Psoas muscle (tissue), 8 donors: ENCODE measurements around the gene ZNF367. TPM values are rescaled to one million over a fixed set of nuclear protein-coding genes. Genes with fewer than 3 reads are reported as not detected.

ENCODE experiments used
- ATAC-seq, 4 donors: fragments of 200-7000 bp; cut with Tn5 transposase; one replicate each; pipeline ENCODE4 v1.9.1; 2020; ENCODE audit warnings: moderate library complexity in 3 of 4, mild to moderate bottlenecking in 2 of 4
- DNase-seq, 2 donors: peaks; one replicate each; pipeline ENCODE4 v3.0.0-alpha.2; 2020
- H3K27ac ChIP-seq: fragments of 200-600 bp; one replicate; pipeline ENCODE4 v1.8.0; 2022
- H3K27me3 ChIP-seq, 3 donors: fragments of 200-600 bp in 1 of 3; one replicate each; pipeline versions ENCODE4 v1.6.1 to v1.8.0; 2013 to 2022; ENCODE audit warnings: low read length in 2 of 3, mild to moderate bottlenecking in 2 of 3, moderate library complexity in 1 of 3; ENCODE audit not compliant: insufficient read depth in 3 of 3
- H3K36me3 ChIP-seq, 2 donors: fragments of 200-600 bp in 1 of 2; one replicate each; pipeline versions ENCODE4 v1.6.1 to v1.8.0; 2013 to 2022; ENCODE audit warnings: low read depth in 1 of 2, mild to moderate bottlenecking in 1 of 2, moderate library complexity in 1 of 2; ENCODE audit not compliant: insufficient read depth in 1 of 2
- H3K4me1 ChIP-seq: fragments of 200-600 bp; one replicate; pipeline ENCODE4 v1.8.0; 2022
- H3K4me3 ChIP-seq: fragments of 200-600 bp; one replicate; pipeline ENCODE4 v1.8.0; 2022; ENCODE audit warnings: mild to moderate bottlenecking
- H3K9me3 ChIP-seq: fragments of 200-600 bp; one replicate; pipeline ENCODE4 v1.8.0; 2022
- WGBS, 3 donors: extraction: QIAGEN DNeasy Blood & Tissue Kit; methylation state at CpG; one replicate each; pipeline versions ENCODE4 v1.1.6 to v1.1.7; 2013; 5-methylcytosine and 5-hydroxymethylcytosine counted together
- intact Hi-C, 2 donors: fragments of 100-400 bp; cut with DNase I; formaldehyde crosslinking; loops; one replicate each; pipeline versions ENCODE4 v1.11.0 to v1.14.2; 2022
- polyA plus RNA-seq, 3 donors: library from polyadenylated mRNA; stranded (reverse); fragments of 200-250 nt; gene quantifications; one replicate each; pipeline ENCODE4 v1.2.3, GENCODE V29; 2013
- total RNA-seq, 4 donors: library from RNA; stranded (reverse); fragmentation: NEBNext Ultra II Directional in 2 of 4; extraction: Animal tissue kit (Norgen Biotek cat#: 25700) in 2 of 4; gene quantifications; one replicate each; pipeline versions ENCODE4 v1.2.1 to v1.2.4, GENCODE V29; 2021 to 2023
- TF ChIP-seq, protein P1 (sequence below): fragments of 200-600 bp; IDR thresholded peaks from one replicate; pipeline ENCODE4 v1.8.0; 2022; ENCODE audit warnings: antibody characterized with exemption
- donor health status: healthy with polysubstance abuse.
- donor health status: DM: no; HTN: no; CAD: no; lungs with moderate emphysema.
- donor health status: Bipolar disorder and iron deficiency.
- donor health status: healthy.
- donor health status: DM: yes; HTN: yes; CAD: no.
- donor health status: DM: no; HTN: no; CAD: no.
- donor health status: DM: no; HTN: no; CAD: no.
- donor health status: DM: yes; HTN: yes; CAD: no.

The ZNF367 gene
- total and polyA plus RNA-seq, 7 donors, result 0.69 to 3.3 (median 1.4) TPM

DNA sequence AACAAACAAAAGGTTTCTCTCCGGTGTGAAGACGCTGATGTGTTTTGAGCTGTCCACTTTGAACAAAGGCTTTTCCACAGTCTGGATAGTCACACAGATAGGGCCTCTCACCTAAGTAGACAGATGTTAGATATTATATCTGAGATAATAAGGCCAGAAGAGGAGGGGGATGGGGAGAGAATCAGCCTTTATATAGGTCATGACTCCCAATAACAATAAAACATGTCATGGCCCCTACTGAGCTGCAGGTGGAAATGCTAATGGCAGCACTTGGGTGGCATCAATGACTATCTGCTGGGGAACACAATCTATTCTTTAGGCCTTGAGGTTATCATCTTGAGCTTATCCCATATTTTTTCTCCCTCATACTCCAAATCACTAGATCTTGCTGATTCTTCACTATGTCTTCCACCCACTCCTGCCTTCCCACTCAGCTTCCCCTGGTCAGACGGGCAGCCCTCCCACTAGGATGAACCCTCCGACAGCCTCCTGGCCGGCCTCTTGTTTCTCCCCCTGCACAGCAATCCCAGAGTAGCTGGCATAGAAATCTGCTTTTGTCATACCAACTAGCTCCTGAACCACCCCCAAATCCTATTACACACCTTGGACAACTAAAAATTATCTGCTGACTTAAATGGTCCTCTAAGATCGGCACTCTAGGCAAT is 23.2 kb downstream of the ZNF367 start:
- no peak overlapping the region for H3K27ac ChIP-seq

DNA sequence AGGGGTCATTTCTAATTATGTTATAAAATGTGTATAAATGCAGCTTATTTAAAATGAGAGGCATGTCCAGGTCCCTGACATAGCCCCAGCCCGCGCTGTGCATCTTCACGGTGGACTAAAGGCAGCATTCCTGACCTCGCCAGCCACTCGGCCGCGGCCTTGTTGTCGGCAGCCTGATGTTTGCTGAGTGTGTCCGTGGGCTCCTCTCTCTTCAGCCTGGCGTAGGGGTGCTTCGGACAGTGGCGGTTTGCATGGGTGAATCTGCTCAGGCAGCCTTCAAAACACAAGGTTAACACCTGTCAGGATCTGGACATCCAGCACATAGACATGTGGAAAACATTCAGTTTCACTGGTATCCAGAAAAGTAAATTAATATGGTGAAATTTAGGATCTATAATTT is 25.9 kb downstream of the ZNF367 start:
- DNase-seq (no peak), ATAC-seq (no peak)
- WGBS, 3 donors, result 95 to 98% (median 97%) methylated on average over 12 of the region's 12 CpGs
- no peaks in the 10 kb centered on the region for H3K9me3 ChIP-seq
- TF ChIP-seq, protein P1, sequence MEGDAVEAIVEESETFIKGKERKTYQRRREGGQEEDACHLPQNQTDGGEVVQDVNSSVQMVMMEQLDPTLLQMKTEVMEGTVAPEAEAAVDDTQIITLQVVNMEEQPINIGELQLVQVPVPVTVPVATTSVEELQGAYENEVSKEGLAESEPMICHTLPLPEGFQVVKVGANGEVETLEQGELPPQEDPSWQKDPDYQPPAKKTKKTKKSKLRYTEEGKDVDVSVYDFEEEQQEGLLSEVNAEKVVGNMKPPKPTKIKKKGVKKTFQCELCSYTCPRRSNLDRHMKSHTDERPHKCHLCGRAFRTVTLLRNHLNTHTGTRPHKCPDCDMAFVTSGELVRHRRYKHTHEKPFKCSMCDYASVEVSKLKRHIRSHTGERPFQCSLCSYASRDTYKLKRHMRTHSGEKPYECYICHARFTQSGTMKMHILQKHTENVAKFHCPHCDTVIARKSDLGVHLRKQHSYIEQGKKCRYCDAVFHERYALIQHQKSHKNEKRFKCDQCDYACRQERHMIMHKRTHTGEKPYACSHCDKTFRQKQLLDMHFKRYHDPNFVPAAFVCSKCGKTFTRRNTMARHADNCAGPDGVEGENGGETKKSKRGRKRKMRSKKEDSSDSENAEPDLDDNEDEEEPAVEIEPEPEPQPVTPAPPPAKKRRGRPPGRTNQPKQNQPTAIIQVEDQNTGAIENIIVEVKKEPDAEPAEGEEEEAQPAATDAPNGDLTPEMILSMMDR, result no peak
- H3K27me3 ChIP-seq, result no peaks in the 10 kb centered on the region
- no peaks in the 10 kb centered on the region for H3K4me1 ChIP-seq
- intact Hi-C loops, result no loop called here
- H3K27ac ChIP-seq, result no peak overlapping the region
- no peaks in the 10 kb centered on the region for H3K36me3 ChIP-seq
- no peak overlapping the region for H3K4me3 ChIP-seq

More for the DNA sequence above, 23.2 kb downstream of the ZNF367 start:
- DNase-seq (no peak), ATAC-seq (no peak)
- Histone ChIP-seq H3K4me1 (no peaks in the 10 kb centered on the region), H3K36me3 (no peaks in the 10 kb centered on the region), H3K9me3 (no peaks in the 10 kb centered on the region), H3K27me3 (no peaks in the 10 kb centered on the region), H3K4me3 (no peak overlapping the region)
- 93 to 96% (median 95%) methylated on average over 6 of the region's 6 CpGs for WGBS, 3 donors
- intact Hi-C loops, result no loop called here
- TF ChIP-seq, protein P1, result no peak

DNA sequence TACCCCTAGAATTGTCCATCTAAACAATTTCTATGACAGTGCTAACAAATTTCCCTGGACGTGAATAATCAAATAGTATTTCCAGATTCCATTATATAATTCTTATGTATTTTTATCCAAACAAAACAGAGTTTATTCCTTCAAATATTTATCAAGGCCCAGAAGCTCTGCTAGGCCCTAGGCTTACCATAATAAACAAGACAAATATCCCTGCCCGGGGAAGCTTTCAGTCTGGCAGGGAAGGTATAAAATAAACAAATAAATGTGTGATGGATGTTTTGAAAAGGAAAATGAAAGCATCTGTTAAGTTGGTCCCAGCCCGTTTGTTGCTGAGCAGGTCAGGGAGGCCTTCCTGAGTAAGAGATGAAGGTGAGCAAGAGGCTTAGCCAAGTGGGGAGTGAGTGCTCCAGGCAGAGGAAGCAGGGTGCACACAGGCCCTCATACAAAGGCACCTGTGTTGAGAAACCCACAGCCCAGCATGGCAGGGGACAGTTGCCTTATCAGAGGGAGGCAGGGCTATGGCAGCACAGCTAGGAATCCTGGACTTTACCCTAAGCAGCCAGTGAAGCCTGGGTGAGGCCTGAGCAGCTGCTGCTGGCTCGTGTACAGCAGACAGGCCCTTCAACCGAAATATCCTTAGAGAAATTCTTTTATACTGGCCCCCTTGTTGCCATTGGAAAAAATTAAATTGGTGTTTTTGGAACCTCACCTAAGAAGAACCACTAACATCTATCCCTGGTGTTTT is 27.0 kb downstream of the ZNF367 start:
- no peak overlapping the region for H3K27ac ChIP-seq
- ATAC-seq (no peak), DNase-seq (no peak)
- TF ChIP-seq, protein P1, result no peak
- no peaks in the 10 kb centered on the region for H3K9me3 ChIP-seq
- H3K4me3 ChIP-seq, result no peak overlapping the region
- no peaks in the 10 kb centered on the region for H3K4me1 ChIP-seq
- H3K27me3 ChIP-seq, result no peaks in the 10 kb centered on the region
- intact Hi-C loops, result no loop called here
- WGBS, 3 donors, result 76 to 90% (median 78%) methylated on average over 5 of the region's 5 CpGs
- H3K36me3 ChIP-seq, result no peaks in the 10 kb centered on the region

DNA sequence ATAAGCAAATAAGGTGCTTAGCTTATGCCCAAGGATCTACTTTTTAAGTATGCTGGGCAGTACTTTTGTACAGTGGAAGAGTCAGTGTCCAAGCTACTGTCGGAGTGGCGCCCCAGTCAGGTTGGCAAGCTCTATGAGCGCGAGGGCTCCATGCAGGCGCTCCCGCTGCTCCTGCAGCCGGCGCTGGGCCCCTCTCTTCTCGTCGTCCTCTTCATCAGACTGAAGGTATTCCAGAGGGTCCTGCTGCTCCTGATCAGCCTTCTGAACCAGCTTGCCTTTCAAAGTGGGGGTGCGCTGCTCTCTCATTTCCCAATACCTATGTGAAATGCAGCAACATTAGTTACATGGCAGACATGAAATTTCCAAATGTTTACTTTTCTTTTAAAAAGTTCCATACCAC is 30.0 kb downstream of the ZNF367 start:
- Histone ChIP-seq H3K27ac (no peak overlapping the region), H3K4me1 (no peaks in the 10 kb centered on the region), H3K4me3 (no peak overlapping the region), H3K36me3 (no peaks in the 10 kb centered on the region), H3K27me3 (no peaks in the 10 kb centered on the region), H3K9me3 (no peaks in the 10 kb centered on the region)
- DNase-seq, result no peak
- 88 to 92% (median 91%) methylated on average over 11 of the region's 11 CpGs for WGBS, 3 donors
- intact Hi-C loops, result no loop called here
- ATAC-seq, result no peak
- TF ChIP-seq, protein P1, result no peak
